T-helper 1 cell treated with Interleukin-12 subunit alpha and Interleukin-12 subunit beta and Interleukin-4 antibody, amounts not matched to agents 30 ng/mL and 1 ng/mL, for 36 hours (primary cell): ENCODE results near the gene AKAP4. TPM values are rescaled to one million over a fixed set of nuclear protein-coding genes. Genes with fewer than 3 reads are reported as not detected.

Experiments used
- total RNA-seq: library from RNA; stranded (reverse); gene quantifications from 2 replicates; pipeline ENCODE4 v1.2.3, GENCODE V29; 2022

AKAP4 gene
- total RNA-seq, 1 donor from 2014 or later: not detected

Other genes with a start within 250 kb of the AKAP4 start
- 0.54 and 0.83 TPM in 2 replicates for gene CCNB3, start 3.8 kb upstream of the AKAP4 start, total RNA-seq